ENCODE measurements around the gene CNNM3.

DNA sequence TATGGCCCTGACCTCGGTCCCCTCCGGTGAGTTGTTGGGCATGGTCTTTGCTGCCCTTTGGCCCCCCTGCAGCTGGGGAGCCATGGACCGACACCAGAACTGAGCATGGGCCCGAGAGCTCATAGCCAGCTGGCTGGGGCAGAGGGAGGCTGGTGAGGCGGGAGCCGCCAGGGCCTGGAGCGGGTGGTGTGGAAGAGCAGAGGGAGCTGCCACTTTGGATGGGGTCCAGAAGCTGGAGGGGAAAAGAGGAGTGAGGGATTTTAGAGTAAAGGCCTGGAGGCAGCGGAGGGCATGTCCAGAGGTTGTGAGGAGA is 16.5 kb upstream of the CNNM3 start:
- TF ChIP-seq POLR2A (IDR thresholded peaks at IDR 0.05; ENCODE audit: low read depth, low read length) = no peak
- no peak for TF ChIP-seq TAF1 (IDR thresholded peaks at IDR 0.05; ENCODE audit: borderline replicate concordance, low read depth, low read length)

Data from GM12892 (cell line).